HL-60 (cell line): ENCODE measurements around the gene KCNE4.

Experiments
- TF ChIP-seq, protein P1 (sequence below): IDR thresholded peaks from 2 replicates; pipeline ENCODE4 v1.6.1; 2012; ENCODE audit warnings: low read depth; ENCODE audit not compliant: insufficient replicate concordance
- TF ChIP-seq, protein P2 (sequence below): IDR thresholded peaks from one replicate; pipeline ENCODE4 v1.5.1; 2011; ENCODE audit warnings: low read length, control low read depth, inconsistent platforms; ENCODE audit not compliant: insufficient read depth

DNA sequence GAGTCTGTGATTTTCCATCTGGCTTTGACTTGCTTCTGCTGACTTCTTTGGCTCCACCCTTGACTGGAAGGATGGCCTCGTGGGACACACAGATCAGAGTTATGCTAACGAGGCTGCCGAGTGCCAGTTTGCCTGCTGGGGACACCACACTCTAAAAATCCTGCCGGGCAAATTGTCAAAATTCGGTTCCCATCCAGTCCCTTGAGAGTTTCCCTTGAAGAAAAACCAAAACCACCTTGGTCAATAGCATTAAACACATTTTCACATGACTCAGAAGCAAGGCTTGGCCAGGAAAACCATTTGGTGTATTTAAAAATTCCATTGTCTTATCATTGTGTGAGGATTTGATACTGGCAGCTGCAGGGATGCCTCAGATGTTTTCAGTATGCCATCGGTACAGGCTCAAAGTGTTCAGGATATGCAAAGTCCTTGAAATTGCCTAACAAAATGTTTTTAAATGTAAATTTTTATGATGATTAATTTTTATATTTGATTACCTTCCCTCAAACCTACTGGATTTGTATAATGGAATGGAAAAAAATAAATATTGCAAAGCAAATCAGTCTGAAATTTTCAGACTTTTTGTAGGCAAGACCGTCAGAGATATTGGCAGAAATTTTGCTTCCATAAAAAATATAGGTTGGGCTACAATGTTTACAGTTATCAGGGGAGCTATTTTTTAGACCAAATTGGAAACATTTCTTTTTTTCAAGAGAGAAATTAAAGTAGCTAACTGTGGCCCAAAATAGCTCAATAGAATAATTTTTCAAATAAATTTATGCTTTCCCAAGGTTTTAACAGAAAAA lies 41.6 kb downstream of the KCNE4 start:
- TF ChIP-seq, protein P1, sequence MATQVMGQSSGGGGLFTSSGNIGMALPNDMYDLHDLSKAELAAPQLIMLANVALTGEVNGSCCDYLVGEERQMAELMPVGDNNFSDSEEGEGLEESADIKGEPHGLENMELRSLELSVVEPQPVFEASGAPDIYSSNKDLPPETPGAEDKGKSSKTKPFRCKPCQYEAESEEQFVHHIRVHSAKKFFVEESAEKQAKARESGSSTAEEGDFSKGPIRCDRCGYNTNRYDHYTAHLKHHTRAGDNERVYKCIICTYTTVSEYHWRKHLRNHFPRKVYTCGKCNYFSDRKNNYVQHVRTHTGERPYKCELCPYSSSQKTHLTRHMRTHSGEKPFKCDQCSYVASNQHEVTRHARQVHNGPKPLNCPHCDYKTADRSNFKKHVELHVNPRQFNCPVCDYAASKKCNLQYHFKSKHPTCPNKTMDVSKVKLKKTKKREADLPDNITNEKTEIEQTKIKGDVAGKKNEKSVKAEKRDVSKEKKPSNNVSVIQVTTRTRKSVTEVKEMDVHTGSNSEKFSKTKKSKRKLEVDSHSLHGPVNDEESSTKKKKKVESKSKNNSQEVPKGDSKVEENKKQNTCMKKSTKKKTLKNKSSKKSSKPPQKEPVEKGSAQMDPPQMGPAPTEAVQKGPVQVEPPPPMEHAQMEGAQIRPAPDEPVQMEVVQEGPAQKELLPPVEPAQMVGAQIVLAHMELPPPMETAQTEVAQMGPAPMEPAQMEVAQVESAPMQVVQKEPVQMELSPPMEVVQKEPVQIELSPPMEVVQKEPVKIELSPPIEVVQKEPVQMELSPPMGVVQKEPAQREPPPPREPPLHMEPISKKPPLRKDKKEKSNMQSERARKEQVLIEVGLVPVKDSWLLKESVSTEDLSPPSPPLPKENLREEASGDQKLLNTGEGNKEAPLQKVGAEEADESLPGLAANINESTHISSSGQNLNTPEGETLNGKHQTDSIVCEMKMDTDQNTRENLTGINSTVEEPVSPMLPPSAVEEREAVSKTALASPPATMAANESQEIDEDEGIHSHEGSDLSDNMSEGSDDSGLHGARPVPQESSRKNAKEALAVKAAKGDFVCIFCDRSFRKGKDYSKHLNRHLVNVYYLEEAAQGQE: no peak
- TF ChIP-seq, protein P2, sequence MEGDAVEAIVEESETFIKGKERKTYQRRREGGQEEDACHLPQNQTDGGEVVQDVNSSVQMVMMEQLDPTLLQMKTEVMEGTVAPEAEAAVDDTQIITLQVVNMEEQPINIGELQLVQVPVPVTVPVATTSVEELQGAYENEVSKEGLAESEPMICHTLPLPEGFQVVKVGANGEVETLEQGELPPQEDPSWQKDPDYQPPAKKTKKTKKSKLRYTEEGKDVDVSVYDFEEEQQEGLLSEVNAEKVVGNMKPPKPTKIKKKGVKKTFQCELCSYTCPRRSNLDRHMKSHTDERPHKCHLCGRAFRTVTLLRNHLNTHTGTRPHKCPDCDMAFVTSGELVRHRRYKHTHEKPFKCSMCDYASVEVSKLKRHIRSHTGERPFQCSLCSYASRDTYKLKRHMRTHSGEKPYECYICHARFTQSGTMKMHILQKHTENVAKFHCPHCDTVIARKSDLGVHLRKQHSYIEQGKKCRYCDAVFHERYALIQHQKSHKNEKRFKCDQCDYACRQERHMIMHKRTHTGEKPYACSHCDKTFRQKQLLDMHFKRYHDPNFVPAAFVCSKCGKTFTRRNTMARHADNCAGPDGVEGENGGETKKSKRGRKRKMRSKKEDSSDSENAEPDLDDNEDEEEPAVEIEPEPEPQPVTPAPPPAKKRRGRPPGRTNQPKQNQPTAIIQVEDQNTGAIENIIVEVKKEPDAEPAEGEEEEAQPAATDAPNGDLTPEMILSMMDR: no peak
